WTC11 (cell line): ENCODE results near the gene HOMER1. TPM values are rescaled to one million over a fixed set of nuclear protein-coding genes. Genes with fewer than 3 reads are reported as not detected.

ENCODE experiments used
- ATAC-seq: fragments of 200-7000 bp; cut with Tn5 transposase; 2 replicates; pipeline ENCODE4 v1.10.0; 2021; ENCODE audit warnings: mild to moderate bottlenecking, moderate library complexity
- CTCF ChIA-PET: fragments of 300-600 bp; sonication (Branson Sonifier 250); formaldehyde crosslinking; loops from one replicate; lab custom pipeline; 2021; ENCODE audit warnings: antibody characterized with exemption; lab: Charles Lee
- POLR2A ChIA-PET: fragments of 350-600 bp; sonication (Branson Sonifier 250); formaldehyde crosslinking; loops from one replicate; lab custom pipeline; 2021; ENCODE audit warnings: antibody characterized with exemption; lab: Charles Lee
- DNase-seq: peaks from one replicate; pipeline ENCODE4 v3.0.0; 2021; ENCODE audit warnings: low spot score
- H3K27ac Mint-ChIP-seq: 2 replicates; pipeline ENCODE4 v1.8.0; 2021; ENCODE audit warnings: mixed read lengths
- H3K27me3 Mint-ChIP-seq: 2 replicates; pipeline ENCODE4 v1.8.0; 2021; ENCODE audit warnings: low read depth, mild to moderate bottlenecking, moderate library complexity, mixed read lengths
- H3K36me3 Mint-ChIP-seq: 2 replicates; pipeline ENCODE4 v1.8.0; 2021; ENCODE audit warnings: mixed read lengths
- H3K4me1 Mint-ChIP-seq: 2 replicates; pipeline ENCODE4 v1.8.0; 2022; ENCODE audit warnings: mixed read lengths
- H3K4me3 Mint-ChIP-seq: 2 replicates; pipeline ENCODE4 v1.8.0; 2021; ENCODE audit warnings: mild to moderate bottlenecking, moderate library complexity, mixed read lengths
- H3K9me3 Mint-ChIP-seq: 2 replicates; pipeline ENCODE4 v1.8.0; 2021; ENCODE audit warnings: mixed read lengths
- CBFB ChIP-seq: sonication (generic); formaldehyde crosslinking; IDR thresholded peaks from 2 replicates; pipeline ENCODE4 v1.8.1; 2022; ENCODE audit warnings: mild to moderate bottlenecking, low read depth, missing genetic modification reagents
- GTF2I ChIP-seq: fragments of 250-450 bp; sonication (Bioruptor Pico); conservative IDR thresholded peaks from 2 replicates; pipeline ENCODE4 v1.4.0; 2021; ENCODE audit warnings: mild to moderate bottlenecking
- HMGA2 ChIP-seq: fragments of 250-450 bp; sonication (Bioruptor Pico); IDR thresholded peaks from 2 replicates; pipeline ENCODE4 v1.4.0; 2021; ENCODE audit warnings: mild to moderate bottlenecking, moderate library complexity
- JAZF1 ChIP-seq: fragments of 250-450 bp; sonication (Bioruptor Pico); IDR thresholded peaks from 2 replicates; pipeline ENCODE4 v1.9.0; 2021; ENCODE audit warnings: moderate library complexity, mild to moderate bottlenecking, inconsistent platforms
- MXD4 ChIP-seq: fragments of 250-450 bp; sonication (Bioruptor Pico); IDR thresholded peaks from 2 replicates; pipeline ENCODE4 v1.8.0; 2021; ENCODE audit warnings: mild to moderate bottlenecking, moderate library complexity, borderline replicate concordance
- NFATC4 ChIP-seq: fragments of 250-450 bp; sonication (Bioruptor Pico); IDR thresholded peaks from 2 replicates; pipeline ENCODE4 v1.9.0; 2021; ENCODE audit warnings: mild to moderate bottlenecking
- NR1H2 ChIP-seq: sonication (generic); formaldehyde crosslinking; IDR thresholded peaks from 2 replicates; pipeline ENCODE4 v1.9.0; 2021; ENCODE audit warnings: mild to moderate bottlenecking, moderate library complexity, missing genetic modification reagents
- PRRX2 ChIP-seq: fragments of 250-450 bp; sonication (Bioruptor Pico); IDR thresholded peaks from 2 replicates; pipeline ENCODE4 v1.8.0; 2021; ENCODE audit warnings: mild to moderate bottlenecking
- TEAD1 ChIP-seq: sonication (generic); formaldehyde crosslinking; IDR thresholded peaks from 2 replicates; pipeline ENCODE4 v1.8.0; 2022; ENCODE audit warnings: mild to moderate bottlenecking, missing genetic modification reagents
- TEAD4 ChIP-seq: sonication (generic); formaldehyde crosslinking; IDR thresholded peaks from 2 replicates; pipeline ENCODE4 v1.8.0; 2022; ENCODE audit warnings: mild to moderate bottlenecking, missing genetic modification reagents
- ZBTB21 ChIP-seq: sonication (generic); formaldehyde crosslinking; IDR thresholded peaks from 2 replicates; pipeline ENCODE4 v1.8.1; 2023; ENCODE audit warnings: mild to moderate bottlenecking, missing genetic modification reagents, borderline replicate concordance
- ZNF121 ChIP-seq: sonication (generic); formaldehyde crosslinking; IDR thresholded peaks from 2 replicates; pipeline ENCODE4 v1.8.0; 2023; ENCODE audit warnings: missing genetic modification reagents
- ZNF219 ChIP-seq: sonication (generic); formaldehyde crosslinking; IDR thresholded peaks from 2 replicates; pipeline ENCODE4 v1.8.0; 2023; ENCODE audit warnings: missing genetic modification reagents, mild to moderate bottlenecking, borderline replicate concordance
- ZNF232 ChIP-seq: sonication (generic); formaldehyde crosslinking; IDR thresholded peaks from 2 replicates; pipeline ENCODE4 v1.8.0; 2022; ENCODE audit warnings: mild to moderate bottlenecking, missing genetic modification reagents
- ZNF263 ChIP-seq: sonication (generic); formaldehyde crosslinking; IDR thresholded peaks from 2 replicates; pipeline ENCODE4 v1.8.1; 2022; ENCODE audit warnings: low read depth, mild to moderate bottlenecking, moderate library complexity, missing genetic modification reagents
- ZNF416 ChIP-seq: fragments of 250-450 bp; sonication (Bioruptor Pico); IDR thresholded peaks from 2 replicates; pipeline ENCODE4 v1.9.0; 2021; ENCODE audit warnings: mild to moderate bottlenecking, inconsistent platforms
- ZNF671 ChIP-seq: fragments of 250-450 bp; sonication (Bioruptor Pico); IDR thresholded peaks from 2 replicates; pipeline ENCODE4 v1.8.0; 2021; ENCODE audit warnings: mild to moderate bottlenecking
- total RNA-seq: library from RNA; stranded (reverse); gene quantifications from 3 replicates; pipeline ENCODE4 v1.2.3, GENCODE V29; 2021
- TF ChIP-seq, protein P1 (sequence below): sonication (generic); formaldehyde crosslinking; IDR thresholded peaks from 2 replicates; pipeline ENCODE4 v1.8.1; 2022; ENCODE audit warnings: low read depth, mild to moderate bottlenecking, moderate library complexity, missing genetic modification reagents, borderline replicate concordance
- TF ChIP-seq, protein P2 (sequence below): sonication (generic); formaldehyde crosslinking; IDR thresholded peaks from 2 replicates; pipeline ENCODE4 v1.8.1; 2023; ENCODE audit warnings: mild to moderate bottlenecking, moderate library complexity, missing genetic modification reagents
- TF ChIP-seq, protein P3 (sequence below): sonication (generic); formaldehyde crosslinking; IDR thresholded peaks from 2 replicates; pipeline ENCODE4 v1.8.1; 2023; ENCODE audit warnings: mild to moderate bottlenecking, missing genetic modification reagents, moderate library complexity
- TF ChIP-seq, protein P4 (sequence below): sonication (generic); formaldehyde crosslinking; IDR thresholded peaks from 2 replicates; pipeline ENCODE4 v1.8.0; 2022; ENCODE audit warnings: missing genetic modification reagents
- TF ChIP-seq, protein P5 (sequence below): fragments of 200-600 bp; IDR thresholded peaks from 2 replicates; pipeline ENCODE4 v1.8.0; 2022; ENCODE audit warnings: antibody characterized with exemption
- TF ChIP-seq, protein P6 (sequence below): fragments of 250-450 bp; sonication (Bioruptor Pico); IDR thresholded peaks from 2 replicates; pipeline ENCODE4 v2.1.2; 2022; ENCODE audit warnings: mild to moderate bottlenecking, moderate library complexity
- TF ChIP-seq, protein P7 (sequence below): fragments of 250-450 bp; sonication (Bioruptor Pico); IDR thresholded peaks from 2 replicates; pipeline ENCODE4 v1.8.0; 2021; ENCODE audit warnings: mild to moderate bottlenecking

HOMER1 gene
- total RNA-seq, 1 experiment from 2014 or later = 37.6 TPM

DNA sequence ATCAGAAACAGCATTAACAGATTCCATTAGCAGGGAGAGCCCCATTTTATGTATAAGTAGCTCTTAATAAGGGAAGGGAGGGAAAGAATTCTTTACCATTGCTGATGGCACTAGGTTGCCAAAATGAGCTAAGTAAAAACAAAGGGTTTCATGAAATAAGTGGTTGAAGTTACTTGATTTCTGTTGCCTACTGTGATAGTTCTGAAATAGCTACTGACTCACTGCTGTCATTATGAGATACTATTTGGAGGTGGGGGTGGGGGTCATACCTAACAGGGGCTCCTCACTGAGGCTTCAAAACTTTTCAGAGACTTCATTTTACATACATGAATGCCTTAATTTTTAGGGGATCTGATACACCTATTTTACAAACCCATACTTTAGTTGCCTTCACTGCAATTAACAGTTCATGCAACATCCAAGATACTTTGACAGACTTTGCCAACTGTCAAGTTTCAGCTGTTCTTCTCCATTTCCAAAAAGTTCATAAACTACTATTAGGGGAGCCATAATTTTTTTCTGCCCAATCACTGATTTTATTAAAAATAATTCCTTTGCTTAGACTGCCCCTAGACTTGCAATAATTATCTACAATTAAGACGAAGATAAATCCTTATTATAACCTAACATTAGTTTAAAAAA, 4.6 kb downstream of the HOMER1 start:
- no peak for TF ChIP-seq NFATC4 (CRISPR knock-in tag)
- TF ChIP-seq, protein P1, sequence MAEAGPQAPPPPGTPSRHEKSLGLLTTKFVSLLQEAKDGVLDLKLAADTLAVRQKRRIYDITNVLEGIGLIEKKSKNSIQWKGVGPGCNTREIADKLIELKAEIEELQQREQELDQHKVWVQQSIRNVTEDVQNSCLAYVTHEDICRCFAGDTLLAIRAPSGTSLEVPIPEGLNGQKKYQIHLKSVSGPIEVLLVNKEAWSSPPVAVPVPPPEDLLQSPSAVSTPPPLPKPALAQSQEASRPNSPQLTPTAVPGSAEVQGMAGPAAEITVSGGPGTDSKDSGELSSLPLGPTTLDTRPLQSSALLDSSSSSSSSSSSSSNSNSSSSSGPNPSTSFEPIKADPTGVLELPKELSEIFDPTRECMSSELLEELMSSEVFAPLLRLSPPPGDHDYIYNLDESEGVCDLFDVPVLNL = no peak
- no peak for TF ChIP-seq TEAD4
- no peak for TF ChIP-seq ZNF671
- no peak for TF ChIP-seq ZNF121 (CRISPR knock-in tag)
- TF ChIP-seq ZNF263 (CRISPR knock-in tag) = no peak
- no peak for TF ChIP-seq CBFB
- TF ChIP-seq, protein P2, sequence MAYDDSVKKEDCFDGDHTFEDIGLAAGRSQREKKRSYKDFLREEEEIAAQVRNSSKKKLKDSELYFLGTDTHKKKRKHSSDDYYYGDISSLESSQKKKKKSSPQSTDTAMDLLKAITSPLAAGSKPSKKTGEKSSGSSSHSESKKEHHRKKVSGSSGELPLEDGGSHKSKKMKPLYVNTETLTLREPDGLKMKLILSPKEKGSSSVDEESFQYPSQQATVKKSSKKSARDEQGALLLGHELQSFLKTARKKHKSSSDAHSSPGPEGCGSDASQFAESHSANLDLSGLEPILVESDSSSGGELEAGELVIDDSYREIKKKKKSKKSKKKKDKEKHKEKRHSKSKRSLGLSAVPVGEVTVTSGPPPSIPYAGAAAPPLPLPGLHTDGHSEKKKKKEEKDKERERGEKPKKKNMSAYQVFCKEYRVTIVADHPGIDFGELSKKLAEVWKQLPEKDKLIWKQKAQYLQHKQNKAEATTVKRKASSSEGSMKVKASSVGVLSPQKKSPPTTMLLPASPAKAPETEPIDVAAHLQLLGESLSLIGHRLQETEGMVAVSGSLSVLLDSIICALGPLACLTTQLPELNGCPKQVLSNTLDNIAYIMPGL = no peak
- TF ChIP-seq, protein P3, sequence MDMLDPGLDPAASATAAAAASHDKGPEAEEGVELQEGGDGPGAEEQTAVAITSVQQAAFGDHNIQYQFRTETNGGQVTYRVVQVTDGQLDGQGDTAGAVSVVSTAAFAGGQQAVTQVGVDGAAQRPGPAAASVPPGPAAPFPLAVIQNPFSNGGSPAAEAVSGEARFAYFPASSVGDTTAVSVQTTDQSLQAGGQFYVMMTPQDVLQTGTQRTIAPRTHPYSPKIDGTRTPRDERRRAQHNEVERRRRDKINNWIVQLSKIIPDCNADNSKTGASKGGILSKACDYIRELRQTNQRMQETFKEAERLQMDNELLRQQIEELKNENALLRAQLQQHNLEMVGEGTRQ (CRISPR knock-in tag) = no peak
- no peak for TF ChIP-seq MXD4
- TF ChIP-seq JAZF1 = no peak
- no peak for TF ChIP-seq ZNF416
- TF ChIP-seq, protein P4, sequence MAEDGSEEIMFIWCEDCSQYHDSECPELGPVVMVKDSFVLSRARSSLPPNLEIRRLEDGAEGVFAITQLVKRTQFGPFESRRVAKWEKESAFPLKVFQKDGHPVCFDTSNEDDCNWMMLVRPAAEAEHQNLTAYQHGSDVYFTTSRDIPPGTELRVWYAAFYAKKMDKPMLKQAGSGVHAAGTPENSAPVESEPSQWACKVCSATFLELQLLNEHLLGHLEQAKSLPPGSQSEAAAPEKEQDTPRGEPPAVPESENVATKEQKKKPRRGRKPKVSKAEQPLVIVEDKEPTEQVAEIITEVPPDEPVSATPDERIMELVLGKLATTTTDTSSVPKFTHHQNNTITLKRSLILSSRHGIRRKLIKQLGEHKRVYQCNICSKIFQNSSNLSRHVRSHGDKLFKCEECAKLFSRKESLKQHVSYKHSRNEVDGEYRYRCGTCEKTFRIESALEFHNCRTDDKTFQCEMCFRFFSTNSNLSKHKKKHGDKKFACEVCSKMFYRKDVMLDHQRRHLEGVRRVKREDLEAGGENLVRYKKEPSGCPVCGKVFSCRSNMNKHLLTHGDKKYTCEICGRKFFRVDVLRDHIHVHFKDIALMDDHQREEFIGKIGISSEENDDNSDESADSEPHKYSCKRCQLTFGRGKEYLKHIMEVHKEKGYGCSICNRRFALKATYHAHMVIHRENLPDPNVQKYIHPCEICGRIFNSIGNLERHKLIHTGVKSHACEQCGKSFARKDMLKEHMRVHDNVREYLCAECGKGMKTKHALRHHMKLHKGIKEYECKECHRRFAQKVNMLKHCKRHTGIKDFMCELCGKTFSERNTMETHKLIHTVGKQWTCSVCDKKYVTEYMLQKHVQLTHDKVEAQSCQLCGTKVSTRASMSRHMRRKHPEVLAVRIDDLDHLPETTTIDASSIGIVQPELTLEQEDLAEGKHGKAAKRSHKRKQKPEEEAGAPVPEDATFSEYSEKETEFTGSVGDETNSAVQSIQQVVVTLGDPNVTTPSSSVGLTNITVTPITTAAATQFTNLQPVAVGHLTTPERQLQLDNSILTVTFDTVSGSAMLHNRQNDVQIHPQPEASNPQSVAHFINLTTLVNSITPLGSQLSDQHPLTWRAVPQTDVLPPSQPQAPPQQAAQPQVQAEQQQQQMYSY (CRISPR knock-in tag) = no peak
- no peak for TF ChIP-seq ZNF232
- TF ChIP-seq ZNF219 = no peak
- no peak for TF ChIP-seq PRRX2 (CRISPR knock-in tag)
- Mint-ChIP-seq H3K27me3 (no peaks in the 10 kb centered on the region), H3K4me3 (peak overlapping the region; percentile 24; the same call in 1 of the 2 replicates), H3K4me1 (peaks cover 65% of the 10 kb centered on the region), H3K27ac (peak overlapping the region; percentile 75; the same call in 1 of the 2 replicates), H3K9me3 (no peaks in the 10 kb centered on the region), H3K36me3 (no peaks in the 10 kb centered on the region)
- ATAC-seq (no peak), DNase-seq (no peak)
- POLR2A ChIA-PET = interaction anchor here (0.5 to 1.4 kb wide), 4 partner anchors 20 to 271 kb away, joined by 3 to 4 read pairs (median 3); no protein-coding TSS in a partner anchor
- CTCF ChIA-PET = interaction anchor here (0.6 to 1.1 kb wide), 2 partner anchors 265 to 386 kb away, joined by 3 read pairs; no protein-coding TSS in a partner anchor

DNA sequence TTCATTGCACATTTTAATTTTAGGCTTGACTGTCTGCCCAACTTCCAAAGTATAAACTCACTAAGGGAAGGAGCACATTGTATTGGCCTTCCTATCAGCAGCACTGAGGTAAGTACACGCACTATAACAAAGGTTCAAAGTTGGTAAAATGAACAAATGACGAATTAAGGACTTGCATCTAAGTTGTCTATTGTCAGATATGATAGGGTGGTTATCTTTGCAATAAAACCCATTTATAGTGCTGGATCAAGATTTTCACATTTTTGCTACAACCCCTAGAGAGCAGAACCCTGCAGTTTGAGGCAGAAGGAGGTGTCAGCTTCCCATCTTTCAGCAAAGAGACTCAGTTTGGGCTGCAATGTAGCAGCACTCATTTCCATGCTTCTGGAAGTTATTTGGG, 5.1 kb downstream of the HOMER1 start:
- ChIA-PET POLR2A (interaction anchor here (0.6 to 1.4 kb wide), 3 partner anchors 20 to 271 kb away, joined by 3 read pairs; no protein-coding TSS in a partner anchor), CTCF (interaction anchor here (0.6 to 1.1 kb wide), 2 partner anchors 266 to 385 kb away, joined by 3 read pairs; no protein-coding TSS in a partner anchor)
- Mint-ChIP-seq H3K27ac (peak overlapping the region; percentile 75; the same call in 1 of the 2 replicates), H3K4me1 (peaks cover 71% of the 10 kb centered on the region), H3K27me3 (no peaks in the 10 kb centered on the region), H3K36me3 (no peaks in the 10 kb centered on the region), H3K4me3 (peak overlapping the region; percentile 24), H3K9me3 (no peaks in the 10 kb centered on the region)
- no peak for ATAC-seq
- no peak for DNase-seq
- TF ChIP-seq NR1H2 (no peak), HMGA2 (no peak), ZBTB21 (CRISPR knock-in tag) (no peak), GTF2I (CRISPR knock-in tag) (no peak), TEAD1 (no peak)
- TF ChIP-seq, protein P5, sequence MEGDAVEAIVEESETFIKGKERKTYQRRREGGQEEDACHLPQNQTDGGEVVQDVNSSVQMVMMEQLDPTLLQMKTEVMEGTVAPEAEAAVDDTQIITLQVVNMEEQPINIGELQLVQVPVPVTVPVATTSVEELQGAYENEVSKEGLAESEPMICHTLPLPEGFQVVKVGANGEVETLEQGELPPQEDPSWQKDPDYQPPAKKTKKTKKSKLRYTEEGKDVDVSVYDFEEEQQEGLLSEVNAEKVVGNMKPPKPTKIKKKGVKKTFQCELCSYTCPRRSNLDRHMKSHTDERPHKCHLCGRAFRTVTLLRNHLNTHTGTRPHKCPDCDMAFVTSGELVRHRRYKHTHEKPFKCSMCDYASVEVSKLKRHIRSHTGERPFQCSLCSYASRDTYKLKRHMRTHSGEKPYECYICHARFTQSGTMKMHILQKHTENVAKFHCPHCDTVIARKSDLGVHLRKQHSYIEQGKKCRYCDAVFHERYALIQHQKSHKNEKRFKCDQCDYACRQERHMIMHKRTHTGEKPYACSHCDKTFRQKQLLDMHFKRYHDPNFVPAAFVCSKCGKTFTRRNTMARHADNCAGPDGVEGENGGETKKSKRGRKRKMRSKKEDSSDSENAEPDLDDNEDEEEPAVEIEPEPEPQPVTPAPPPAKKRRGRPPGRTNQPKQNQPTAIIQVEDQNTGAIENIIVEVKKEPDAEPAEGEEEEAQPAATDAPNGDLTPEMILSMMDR = no peak
- TF ChIP-seq, protein P3 (CRISPR knock-in tag) = no peak
- TF ChIP-seq, protein P6, sequence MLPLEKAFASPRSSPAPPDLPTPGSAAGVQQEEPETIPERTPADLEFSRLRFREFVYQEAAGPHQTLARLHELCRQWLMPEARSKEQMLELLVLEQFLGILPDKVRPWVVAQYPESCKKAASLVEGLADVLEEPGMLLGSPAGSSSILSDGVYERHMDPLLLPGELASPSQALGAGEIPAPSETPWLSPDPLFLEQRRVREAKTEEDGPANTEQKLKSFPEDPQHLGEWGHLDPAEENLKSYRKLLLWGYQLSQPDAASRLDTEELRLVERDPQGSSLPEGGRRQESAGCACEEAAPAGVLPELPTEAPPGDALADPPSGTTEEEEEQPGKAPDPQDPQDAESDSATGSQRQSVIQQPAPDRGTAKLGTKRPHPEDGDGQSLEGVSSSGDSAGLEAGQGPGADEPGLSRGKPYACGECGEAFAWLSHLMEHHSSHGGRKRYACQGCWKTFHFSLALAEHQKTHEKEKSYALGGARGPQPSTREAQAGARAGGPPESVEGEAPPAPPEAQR = no peak
- TF ChIP-seq, protein P7, sequence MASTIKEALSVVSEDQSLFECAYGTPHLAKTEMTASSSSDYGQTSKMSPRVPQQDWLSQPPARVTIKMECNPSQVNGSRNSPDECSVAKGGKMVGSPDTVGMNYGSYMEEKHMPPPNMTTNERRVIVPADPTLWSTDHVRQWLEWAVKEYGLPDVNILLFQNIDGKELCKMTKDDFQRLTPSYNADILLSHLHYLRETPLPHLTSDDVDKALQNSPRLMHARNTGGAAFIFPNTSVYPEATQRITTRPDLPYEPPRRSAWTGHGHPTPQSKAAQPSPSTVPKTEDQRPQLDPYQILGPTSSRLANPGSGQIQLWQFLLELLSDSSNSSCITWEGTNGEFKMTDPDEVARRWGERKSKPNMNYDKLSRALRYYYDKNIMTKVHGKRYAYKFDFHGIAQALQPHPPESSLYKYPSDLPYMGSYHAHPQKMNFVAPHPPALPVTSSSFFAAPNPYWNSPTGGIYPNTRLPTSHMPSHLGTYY = no peak
